Lower lobe of right lung (tissue), 2 donors: ENCODE data around the gene ZNF384. TPM values are rescaled to one million over a fixed set of nuclear protein-coding genes. Genes with fewer than 3 reads are reported as not detected.

Experiments
- ATAC-seq, 2 donors: fragments of 200-7000 bp; cut with Tn5 transposase; one replicate each; pipeline ENCODE4 v1.9.1; 2020 to 2022; ENCODE audit warnings: mild to moderate bottlenecking in 2 of 2, moderate library complexity in 2 of 2
- DNase-seq: peaks from one replicate; pipeline ENCODE4 v3.0.0-alpha.2; 2020
- H3K27ac ChIP-seq: fragments of 200-600 bp; one replicate; pipeline ENCODE4 v1.8.0; 2022
- H3K27me3 ChIP-seq: fragments of 200-600 bp; one replicate; pipeline ENCODE4 v1.8.0; 2022; ENCODE audit warnings: low read depth
- H3K36me3 ChIP-seq: fragments of 200-600 bp; one replicate; pipeline ENCODE4 v1.8.0; 2022; ENCODE audit warnings: mild to moderate bottlenecking
- H3K4me1 ChIP-seq: fragments of 200-600 bp; one replicate; pipeline ENCODE4 v1.8.0; 2022
- H3K4me3 ChIP-seq: fragments of 200-600 bp; one replicate; pipeline ENCODE4 v1.8.0; 2022; ENCODE audit warnings: mild to moderate bottlenecking
- H3K9me3 ChIP-seq: fragments of 200-600 bp; one replicate; pipeline ENCODE4 v1.8.0; 2022
- intact Hi-C: fragments of 100-400 bp; cut with DNase I; formaldehyde crosslinking; loops from one replicate; pipeline ENCODE4 v1.11.0; 2022
- total RNA-seq: library from RNA; stranded (reverse); fragmentation: NEBNext Ultra II Directional; extraction: Animal tissue kit (Norgen Biotek cat#: 25700); gene quantifications from one replicate; pipeline ENCODE4 v1.2.1, GENCODE V29; 2021
- TF ChIP-seq, protein P1 (sequence below): fragments of 200-600 bp; IDR thresholded peaks from one replicate; pipeline ENCODE4 v1.8.0; 2022; ENCODE audit warnings: antibody characterized with exemption, mild to moderate bottlenecking
- donor health status: DM: no; HTN: yes; CAD: no; lungs with severe emphysema.

Gene ZNF384
- total RNA-seq, 1 donor from 2014 or later, result 48.7 TPM

DNA sequence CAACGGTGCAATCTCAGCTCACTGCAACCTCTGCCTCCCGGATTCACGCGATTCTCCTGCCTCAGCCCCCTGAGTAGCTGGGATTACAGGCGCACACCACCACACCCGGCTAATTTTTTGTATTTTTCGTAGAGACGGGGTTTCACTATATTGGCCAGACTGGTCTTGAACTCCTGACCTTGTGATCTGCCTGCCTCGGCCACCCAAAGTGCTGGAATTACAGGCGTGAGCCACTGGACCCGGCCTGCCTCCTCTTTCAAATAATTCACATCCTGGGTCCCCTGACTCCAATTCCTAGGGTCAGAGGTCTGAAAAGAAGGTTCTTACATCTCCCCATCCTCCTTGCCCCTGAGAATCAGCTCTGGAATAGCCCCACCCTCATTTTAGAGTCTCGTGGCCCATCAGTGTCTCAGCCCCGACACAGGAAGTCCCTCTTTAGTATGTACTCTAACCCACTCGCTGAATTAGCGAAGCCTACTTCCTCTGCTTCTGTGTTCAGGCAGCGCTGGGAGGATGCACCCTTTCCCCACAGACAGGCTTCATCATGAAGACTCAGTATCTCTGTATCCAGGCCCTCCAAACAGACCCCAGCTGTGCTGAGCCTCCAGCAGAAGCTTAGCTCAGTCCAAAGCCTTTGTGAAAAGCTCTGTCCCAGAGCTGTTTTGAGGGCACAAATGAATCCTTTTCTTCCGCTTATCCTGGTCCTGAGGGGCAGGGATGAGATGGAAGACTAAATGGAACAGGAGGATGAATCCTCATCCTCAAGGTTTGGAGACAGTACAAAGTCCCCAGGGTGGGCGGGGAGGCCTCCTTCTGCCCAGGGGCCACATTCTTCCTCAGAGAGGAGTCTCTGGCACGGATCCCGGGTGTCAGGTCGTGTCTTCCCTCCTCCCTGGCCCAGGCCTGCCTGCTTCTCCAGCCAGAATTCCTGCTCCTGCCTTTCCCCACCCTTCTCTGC is 56.9 kb downstream of the ZNF384 start:
- peak overlapping the region; percentile 19 for H3K4me3 ChIP-seq
- peaks cover 10% of the 10 kb centered on the region for H3K4me1 ChIP-seq
- H3K27ac ChIP-seq, result peak overlapping the region; percentile 41
- ATAC-seq (peak; percentile 33 to 47), DNase-seq (no peak)
- TF ChIP-seq, protein P1, sequence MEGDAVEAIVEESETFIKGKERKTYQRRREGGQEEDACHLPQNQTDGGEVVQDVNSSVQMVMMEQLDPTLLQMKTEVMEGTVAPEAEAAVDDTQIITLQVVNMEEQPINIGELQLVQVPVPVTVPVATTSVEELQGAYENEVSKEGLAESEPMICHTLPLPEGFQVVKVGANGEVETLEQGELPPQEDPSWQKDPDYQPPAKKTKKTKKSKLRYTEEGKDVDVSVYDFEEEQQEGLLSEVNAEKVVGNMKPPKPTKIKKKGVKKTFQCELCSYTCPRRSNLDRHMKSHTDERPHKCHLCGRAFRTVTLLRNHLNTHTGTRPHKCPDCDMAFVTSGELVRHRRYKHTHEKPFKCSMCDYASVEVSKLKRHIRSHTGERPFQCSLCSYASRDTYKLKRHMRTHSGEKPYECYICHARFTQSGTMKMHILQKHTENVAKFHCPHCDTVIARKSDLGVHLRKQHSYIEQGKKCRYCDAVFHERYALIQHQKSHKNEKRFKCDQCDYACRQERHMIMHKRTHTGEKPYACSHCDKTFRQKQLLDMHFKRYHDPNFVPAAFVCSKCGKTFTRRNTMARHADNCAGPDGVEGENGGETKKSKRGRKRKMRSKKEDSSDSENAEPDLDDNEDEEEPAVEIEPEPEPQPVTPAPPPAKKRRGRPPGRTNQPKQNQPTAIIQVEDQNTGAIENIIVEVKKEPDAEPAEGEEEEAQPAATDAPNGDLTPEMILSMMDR, result no peak
- H3K9me3 ChIP-seq, result no peaks in the 10 kb centered on the region
- H3K27me3 ChIP-seq, result no peaks in the 10 kb centered on the region
- no peaks in the 10 kb centered on the region for H3K36me3 ChIP-seq
- intact Hi-C loops, result no loop called here

DNA sequence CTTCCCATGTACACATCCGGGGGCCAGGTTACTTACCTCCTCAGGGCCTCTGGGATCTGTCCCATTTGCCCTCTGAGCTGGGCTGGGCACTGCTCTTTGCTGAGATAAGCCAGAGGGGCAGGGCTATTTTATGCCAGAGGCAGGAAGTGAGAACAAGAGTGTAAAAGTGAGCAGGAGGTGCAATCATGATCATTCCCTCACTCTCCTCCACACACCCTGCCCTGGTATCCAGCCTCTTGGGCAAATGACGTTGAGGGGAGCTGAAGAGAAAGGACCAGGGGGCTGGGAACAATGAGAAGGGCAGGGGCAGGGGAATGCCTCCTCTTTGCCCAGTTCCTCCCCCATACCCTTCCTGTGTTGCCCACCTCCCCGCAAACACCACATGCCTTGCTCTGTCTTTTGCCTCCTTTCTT is 57.6 kb downstream of the ZNF384 start:
- Histone ChIP-seq H3K4me1 (peaks cover 10% of the 10 kb centered on the region), H3K36me3 (no peaks in the 10 kb centered on the region), H3K27me3 (no peaks in the 10 kb centered on the region), H3K4me3 (peak overlapping the region; percentile 17), H3K27ac (peak overlapping the region; percentile 41), H3K9me3 (no peaks in the 10 kb centered on the region)
- no peak for ATAC-seq
- DNase-seq, result no peak
- TF ChIP-seq, protein P1, result no peak
- intact Hi-C loops, result no loop called here

DNA sequence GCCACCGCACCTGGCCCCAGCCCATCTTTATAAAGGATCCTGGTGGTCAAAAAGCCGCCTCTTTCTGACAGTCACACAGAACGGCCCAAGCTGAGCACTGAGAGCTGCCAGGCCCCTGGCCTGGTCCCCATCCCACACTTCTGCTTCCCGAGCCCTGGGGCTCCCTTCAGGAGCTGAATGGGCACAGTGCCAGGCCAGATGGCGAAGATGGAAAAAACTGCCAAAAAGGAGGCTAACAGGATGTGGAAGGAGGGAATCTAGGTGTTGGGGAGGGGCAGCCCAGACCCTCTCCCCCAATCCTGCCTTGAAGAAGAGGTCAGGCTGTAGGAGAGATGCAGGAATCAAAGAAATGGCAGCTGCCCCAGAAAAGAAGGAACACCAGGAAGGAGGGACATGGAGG is 58.4 kb downstream of the ZNF384 start:
- DNase-seq, result no peak
- intact Hi-C loops, result no loop called here
- Histone ChIP-seq H3K4me3 (peak overlapping the region; percentile 17), H3K36me3 (no peaks in the 10 kb centered on the region), H3K27me3 (no peaks in the 10 kb centered on the region), H3K4me1 (peaks cover 6% of the 10 kb centered on the region), H3K27ac (no peak overlapping the region), H3K9me3 (no peaks in the 10 kb centered on the region)
- no peak for ATAC-seq
- TF ChIP-seq, protein P1, result no peak

DNA sequence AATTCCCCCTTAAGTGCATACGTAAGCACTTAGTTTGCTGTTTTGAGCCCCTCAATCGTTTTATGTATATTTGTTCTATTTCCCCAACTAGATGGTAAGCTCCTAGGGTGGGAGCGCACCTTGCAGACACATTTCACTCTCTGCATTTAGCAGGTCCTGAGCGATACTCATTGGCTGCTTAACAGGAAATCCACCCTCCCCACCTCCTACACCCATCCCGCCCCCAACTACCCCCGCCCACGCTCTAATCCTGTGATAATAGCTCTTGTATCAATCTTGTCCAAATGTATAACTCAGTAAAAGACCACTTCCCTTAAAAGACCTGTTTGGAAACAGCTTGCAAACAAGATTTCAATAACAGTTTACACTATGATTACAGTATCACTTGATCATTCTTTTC is 61.6 kb downstream of the ZNF384 start:
- no peak for DNase-seq
- Histone ChIP-seq H3K27me3 (no peaks in the 10 kb centered on the region), H3K4me1 (peaks cover 6% of the 10 kb centered on the region), H3K36me3 (no peaks in the 10 kb centered on the region), H3K9me3 (no peaks in the 10 kb centered on the region), H3K4me3 (peak overlapping the region; percentile 47), H3K27ac (no peak overlapping the region)
- ATAC-seq, result peak; percentile 53 to 85
- intact Hi-C loops, result no loop called here
- TF ChIP-seq, protein P1, result no peak

DNA sequence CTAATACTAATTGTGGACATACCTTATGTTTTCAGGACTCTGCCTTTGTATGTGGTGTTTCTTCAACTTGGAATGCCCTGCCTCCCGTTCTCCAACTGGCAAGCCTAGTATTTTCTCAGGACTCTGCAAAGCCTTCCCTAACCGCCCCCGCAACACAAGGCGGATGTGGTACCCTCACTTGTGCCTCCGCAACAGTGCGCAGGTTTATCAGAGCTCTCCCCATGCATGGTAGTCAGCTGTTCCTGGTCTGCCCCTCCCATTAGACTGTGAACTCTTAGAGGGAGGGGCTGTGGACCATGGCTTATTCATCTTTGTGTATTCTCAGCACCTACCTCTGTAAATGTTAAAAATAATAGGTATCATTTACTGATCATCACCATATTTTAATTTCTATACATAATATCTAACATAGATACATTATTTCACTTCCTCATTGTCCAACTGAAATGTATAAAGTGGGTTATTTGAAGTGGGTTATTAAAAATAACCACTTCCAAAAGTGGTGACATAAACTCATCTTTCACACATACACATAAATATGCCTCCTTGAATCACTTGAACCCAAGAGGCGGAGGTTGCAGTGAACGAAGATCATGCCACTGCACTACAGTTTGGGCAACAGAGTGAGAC is 62.4 kb downstream of the ZNF384 start:
- no peak overlapping the region for H3K27ac ChIP-seq
- TF ChIP-seq, protein P1, result no peak
- ATAC-seq, result peak in 1 of 2 donors; percentile 25
- DNase-seq, result no peak
- intact Hi-C loops, result no loop called here
- no peaks in the 10 kb centered on the region for H3K36me3 ChIP-seq
- H3K27me3 ChIP-seq, result no peaks in the 10 kb centered on the region
- H3K4me3 ChIP-seq, result no peak overlapping the region
- H3K9me3 ChIP-seq, result no peaks in the 10 kb centered on the region
- H3K4me1 ChIP-seq, result peaks cover 6% of the 10 kb centered on the region
